GM12878 (cell line): ENCODE results near the gene KLHL3. TPM values are rescaled to one million over a fixed set of nuclear protein-coding genes. Genes with fewer than 3 reads are reported as not detected.

Source experiments
- ATAC-seq: fragments of 200-7000 bp; cut with Tn5 transposase; 3 replicates; pipeline ENCODE4 v1.9.1; 2020; ENCODE audit warnings: mild to moderate bottlenecking, moderate library complexity
- BruUV-seq: library from RNA; stranded (reverse); fragments of 400-500 nt; replicated peaks from 2 replicates; lab custom pipeline; 2021; lab: Mats Ljungman, UMichigan
- CTCF ChIA-PET: fragments of 300-600 bp; sonication (Branson Sonifier 250); formaldehyde crosslinking; extraction: SDS; loops from one replicate; lab custom pipeline; 2021; ENCODE audit warnings: inconsistent platforms; lab: Yijun Ruan, JAX
- POLR2A ChIA-PET: fragments of 350-600 bp; formaldehyde crosslinking; extraction: SDS; loops from one replicate; lab custom pipeline; 2021; ENCODE audit warnings: inconsistent platforms; lab: Charles Lee
- RAD21 ChIA-PET: fragments of 300-600 bp; sonication (Branson Sonifier 250); formaldehyde crosslinking; loops from one replicate; lab custom pipeline; 2023; ENCODE audit warnings: antibody characterized with exemption; ENCODE audit not compliant: unreplicated experiment; lab: Charles Lee
- SMC1A ChIA-PET: fragments of 300-600 bp; sonication (Branson Sonifier 250); formaldehyde crosslinking; loops from one replicate; lab custom pipeline; 2023; ENCODE audit not compliant: unreplicated experiment, uncharacterized antibody; lab: Charles Lee
- DNase-seq: peaks from one replicate; pipeline ENCODE4 v3.0.0-alpha.2; 2011; ENCODE audit warnings: low read depth, low spot score
- FAIRE-seq: peaks from 3 replicates; lab custom pipeline; 2011; peaks lifted over from hg19 to GRCh38; lab: Jason Lieb, UNC
- H2AFZ ChIP-seq: 2 replicates; pipeline ENCODE4 v1.6.0; 2011; ENCODE audit warnings: low read depth, low read length, control low read depth; ENCODE audit not compliant: control insufficient read depth
- H3K27ac ChIP-seq: 2 replicates; pipeline ENCODE4 v1.5.1; 2011; ENCODE audit warnings: control low read depth; ENCODE audit not compliant: control insufficient read depth, insufficient read depth
- H3K27me3 ChIP-seq, 2 experiments: replicated peaks in 1 of 2; 2 replicates each; pipeline versions ENCODE4 v1.6.0 to v1.6.1; 2011; ENCODE audit warnings: low read length in 1 of 2; ENCODE audit not compliant: control insufficient read depth in 2 of 2, insufficient read depth in 2 of 2
- H3K36me3 ChIP-seq, 2 experiments: 2 replicates each; pipeline ENCODE4 v1.5.1; 2011; ENCODE audit warnings: low read length in 1 of 2; ENCODE audit not compliant: control insufficient read depth in 2 of 2, insufficient read depth in 2 of 2
- H3K4me1 ChIP-seq: 2 replicates; pipeline ENCODE4 v1.6.1; 2011; ENCODE audit warnings: mild to moderate bottlenecking, low read length, moderate library complexity, mixed read lengths; ENCODE audit not compliant: control insufficient read depth, insufficient read depth
- H3K4me2 ChIP-seq: 2 replicates; pipeline ENCODE4 v1.6.0; 2011; ENCODE audit warnings: control low read depth; ENCODE audit not compliant: control insufficient read depth, insufficient read depth
- H3K4me3 ChIP-seq: fragments of 200-600 bp; sonication (generic); 2 replicates; pipeline ENCODE4 v1.5.1; 2016
- H3K79me2 ChIP-seq: 2 replicates; pipeline ENCODE4 v1.6.0; 2011; ENCODE audit warnings: low read length; ENCODE audit not compliant: control insufficient read depth, insufficient read depth
- H3K9ac ChIP-seq: 2 replicates; pipeline ENCODE4 v1.8.0; 2011; ENCODE audit warnings: low read length, control low read depth, mixed read lengths; ENCODE audit not compliant: control insufficient read depth, insufficient read depth
- H3K9me3 ChIP-seq: replicated peaks from 3 replicates; pipeline ENCODE4 v1.5.1; 2011; ENCODE audit warnings: mild to moderate bottlenecking, low read length; ENCODE audit not compliant: control insufficient read depth, insufficient read depth
- H4K20me1 ChIP-seq: 2 replicates; pipeline ENCODE4 v1.6.0; 2011; ENCODE audit not compliant: control insufficient read depth, insufficient read depth
- ETV6 ChIP-seq, 2 experiments: fragments of 450-650 bp in 1 of 2; IDR thresholded peaks in 1 of 2; conservative IDR thresholded peaks in 1 of 2; 2 replicates each; pipeline ENCODE4 v1.6.1; 2014; ENCODE audit warnings: antibody characterized with exemption in 1 of 2, borderline replicate concordance in 1 of 2, low read depth in 1 of 2, mild to moderate bottlenecking in 1 of 2, moderate library complexity in 1 of 2
- FOXM1 ChIP-seq: IDR thresholded peaks from 2 replicates; pipeline ENCODE4 v1.6.1; 2012; ENCODE audit warnings: low read depth, mild to moderate bottlenecking, inconsistent platforms, low read length, moderate library complexity
- NKRF ChIP-seq: fragments of 450-650 bp; conservative IDR thresholded peaks from 2 replicates; pipeline ENCODE4 v1.6.1; 2017; ENCODE audit warnings: mild to moderate bottlenecking, moderate library complexity
- NR2C2 ChIP-seq: IDR thresholded peaks from 2 replicates; pipeline ENCODE4 v1.6.1; 2011; ENCODE audit warnings: borderline replicate concordance, low read depth; ENCODE audit not compliant: control insufficient read depth, insufficient read length
- POLR2A ChIP-seq: IDR thresholded peaks from 2 replicates; pipeline ENCODE4 v1.6.1; 2011; ENCODE audit warnings: low read depth, mild to moderate bottlenecking, low read length
- PRDM15 ChIP-seq: fragments of 450-650 bp; formaldehyde crosslinking; IDR thresholded peaks from 2 replicates; pipeline ENCODE4 v1.4.0; 2020; ENCODE audit warnings: mild to moderate bottlenecking, moderate library complexity
- RAD51 ChIP-seq: fragments of 450-650 bp; IDR thresholded peaks from 2 replicates; pipeline ENCODE4 v1.6.1; 2016; ENCODE audit warnings: moderate library complexity, mild to moderate bottlenecking, inconsistent platforms
- WGBS: methylation state at CpG from one replicate; pipeline ENCODE4 v1.1.6; 2016; ENCODE audit warnings: low lambda C conversion rate; ENCODE audit not compliant: insufficient replicate concordance, insufficient coverage; ENCODE audit errors: missing lambda C conversion rate; 5-methylcytosine and 5-hydroxymethylcytosine counted together
- in situ Hi-C: fragments of 300-500 bp; cut with MboI; formaldehyde crosslinking; loops from 9 replicates; pipeline ENCODE4 v1.14.3; 2018; ENCODE audit warnings: mixed read lengths
- intact Hi-C: fragments of 100-400 bp; cut with micrococcal nuclease; formaldehyde crosslinking; loops from one replicate; pipeline ENCODE4 v1.14.2; 2022; ENCODE audit not compliant: unreplicated experiment
- polyA plus RNA-seq, 11 experiments: library from polyadenylated mRNA; depleted of rRNA in 4 of 11; unstranded in 6 of 11; stranded (reverse) in 5 of 11; fragments of >200 nt; fragmentation: Nextera tagmentation in 4 of 11; fragmentation: Illumina TruSeq in 1 of 11; extraction: Ambion mirVana in 4 of 11; extraction: Trizol in 1 of 11; gene quantifications; 1 replicate in 1 of 11; 2 replicates in 10 of 11; pipeline versions ENCODE4 v1.2.1 to v1.2.3, GENCODE V29; 2011 to 2016; ENCODE audit warnings: inconsistent platforms in 2 of 11, missing spikeins in 2 of 11, low read depth in 1 of 11
- total RNA-seq, 4 experiments: library from RNA; depleted of rRNA in 3 of 4; stranded (reverse); fragments of >200 nt in 3 of 4; fragmentation: Illumina TruSeq in 1 of 4; extraction: Trizol in 1 of 4; gene quantifications; 2 replicates each; pipeline versions ENCODE4 v1.2.1 to v1.2.3, GENCODE V29; 2013 to 2021
- TF ChIP-seq, protein P1 (sequence below): IDR thresholded peaks from 2 replicates; pipeline ENCODE4 v1.6.1; 2012; ENCODE audit warnings: low read length, inconsistent platforms

The KLHL3 gene
- total and polyA plus RNA-seq, 10 of the 15 experiments (the other 5 are each of a cell fraction or from before 2014, with no cell fraction given), result 1.7 to 11.7 (median 5.6) TPM

DNA sequence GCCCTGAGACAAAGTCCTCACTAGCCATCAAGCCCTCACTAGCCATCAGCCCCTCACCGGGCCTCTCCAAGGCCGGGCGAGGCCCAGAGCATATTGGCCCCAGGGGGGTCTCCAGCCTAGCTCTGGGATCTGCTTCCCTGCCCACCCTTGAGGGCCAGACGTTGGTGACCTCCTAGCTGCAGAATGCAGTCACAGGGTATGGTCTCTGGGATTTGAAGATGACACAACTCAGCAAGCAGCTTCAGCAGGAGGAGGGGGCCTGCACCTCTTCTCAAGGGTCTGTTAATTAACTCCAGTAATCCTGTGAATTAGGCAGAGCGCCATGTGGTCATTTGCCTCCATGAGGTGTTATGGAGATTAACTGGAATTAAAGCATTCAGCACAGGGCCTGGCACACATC is 119.8 kb downstream of the KLHL3 start:
- ChIA-PET RAD21 (interaction anchor here (0.8 kb wide), 1 partner anchor 11 kb away, joined by 3 read pairs; no protein-coding TSS in a partner anchor), CTCF (interaction anchor here (1.7 kb wide), 1 partner anchor 13 kb away, joined by 6 read pairs; no protein-coding TSS in a partner anchor), SMC1A (no interaction called here), POLR2A (no interaction called here)
- Histone ChIP-seq H3K36me3 (0 out of 4 replicates have a peak, but pooled peaks cover 0 to 4% of the 10 kb centered on the region in 2 experiments), H3K27me3 (no peaks in the 10 kb centered on the region), H2AFZ (no peak overlapping the region), H3K9me3 (no peaks in the 10 kb centered on the region), H3K4me2 (no peak overlapping the region), H3K79me2 (no peaks in the 10 kb centered on the region), H4K20me1 (no peaks in the 10 kb centered on the region), H3K9ac (no peak overlapping the region), H3K4me1 (no peaks in the 10 kb centered on the region), H3K4me3 (no peak overlapping the region), H3K27ac (no peak overlapping the region)
- in situ Hi-C loops, result no loop called here
- no peak for FAIRE-seq
- no TSS peak for BruUV-seq
- no peak for ATAC-seq
- DNase-seq, result no peak
- WGBS, result 57% methylated on average over 5 of the region's 5 CpGs
- intact Hi-C loops, result no loop called here
- TF ChIP-seq, protein P1, sequence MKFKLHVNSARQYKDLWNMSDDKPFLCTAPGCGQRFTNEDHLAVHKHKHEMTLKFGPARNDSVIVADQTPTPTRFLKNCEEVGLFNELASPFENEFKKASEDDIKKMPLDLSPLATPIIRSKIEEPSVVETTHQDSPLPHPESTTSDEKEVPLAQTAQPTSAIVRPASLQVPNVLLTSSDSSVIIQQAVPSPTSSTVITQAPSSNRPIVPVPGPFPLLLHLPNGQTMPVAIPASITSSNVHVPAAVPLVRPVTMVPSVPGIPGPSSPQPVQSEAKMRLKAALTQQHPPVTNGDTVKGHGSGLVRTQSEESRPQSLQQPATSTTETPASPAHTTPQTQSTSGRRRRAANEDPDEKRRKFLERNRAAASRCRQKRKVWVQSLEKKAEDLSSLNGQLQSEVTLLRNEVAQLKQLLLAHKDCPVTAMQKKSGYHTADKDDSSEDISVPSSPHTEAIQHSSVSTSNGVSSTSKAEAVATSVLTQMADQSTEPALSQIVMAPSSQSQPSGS, result no peak
- TF ChIP-seq FOXM1, result no peak
- no peak for TF ChIP-seq ETV6 (conservative IDR thresholded peaks at IDR 0.05 in 1 of 2, IDR thresholded peaks at IDR 0.05 in 1 of 2; ENCODE audit: borderline replicate concordance in 1 of 2, low read depth in 1 of 2)
- TF ChIP-seq RAD51, result no peak
- TF ChIP-seq NR2C2, result no peak
- no peak for TF ChIP-seq NKRF
- no peak for TF ChIP-seq PRDM15 (CRISPR knock-in tag)
- TF ChIP-seq POLR2A, result no peak
